ENCODE results near the gene MTMR11.
"Not testable (repeated sequence)": the region's sequence is repeated elsewhere in the genome, so short reads cannot be mapped to it uniquely, and the experiment has no call there.

Gene MTMR11

GRCh38 chr1:149936170-149936991 lies at the start of gene MTMR11:
Gene MTMR11, minus strand, starts transcription at chr1:149936879. Its CDS starts 232 bp downstream, at chr1:149936647.
- no peak for DNase-seq

GRCh38 chr1:149979972-149980540 lies 43.4 kb upstream of the MTMR11 start:
- no peak for DNase-seq

- no peak for DNase-seq
These were observed 42.7 kb upstream of the MTMR11 start for GRCh38 chr1:149979245-149979971.

- DNase-seq, result no peak
These were observed 41.9 kb upstream of the MTMR11 start for GRCh38 chr1:149978547-149979023.

GRCh38 chr1:149977345-149977744 lies 40.7 kb upstream of the MTMR11 start:
- peak in 1 of 2 experiments; percentile 53 for DNase-seq

GRCh38 chr1:149972547-149972946 lies 35.9 kb upstream of the MTMR11 start:
- no peak for DNase-seq

GRCh38 chr1:149967646-149968045 lies 31.0 kb upstream of the MTMR11 start:
- no peak for DNase-seq

GRCh38 chr1:149967041-149967440 lies 30.4 kb upstream of the MTMR11 start:
- no peak for DNase-seq

GRCh38 chr1:149966405-149966804 lies 29.7 kb upstream of the MTMR11 start:
- no peak for DNase-seq

- DNase-seq, result no peak
These were observed 28.8 kb upstream of the MTMR11 start for GRCh38 chr1:149965440-149965839.

GRCh38 chr1:149963358-149963757 lies 26.7 kb upstream of the MTMR11 start:
- DNase-seq, result no peak

- DNase-seq, result no peak
These were observed 26.1 kb upstream of the MTMR11 start for GRCh38 chr1:149962736-149963135.

GRCh38 chr1:149962039-149962647 lies 25.5 kb upstream of the MTMR11 start:
- peak in 1 of 2 experiments; percentile 54 for DNase-seq

GRCh38 chr1:149957548-149957947 lies 20.9 kb upstream of the MTMR11 start:
- DNase-seq, result not testable (repeated sequence)

- no peak for DNase-seq
These were observed 13.2 kb upstream of the MTMR11 start for GRCh38 chr1:149949911-149950310.

- no peak for DNase-seq
These were observed 8.5 kb upstream of the MTMR11 start for GRCh38 chr1:149945206-149945605.

- DNase-seq, result no peak
These were observed 6.2 kb upstream of the MTMR11 start for GRCh38 chr1:149942885-149943284.

- DNase-seq, result peak; percentile 15 to 68
These were observed 5.5 kb upstream of the MTMR11 start for GRCh38 chr1:149942207-149942606.

- peak; percentile 11 to 34 for DNase-seq
These were observed 3.7 kb upstream of the MTMR11 start for GRCh38 chr1:149940427-149940826.

- not testable (repeated sequence) for DNase-seq
These were observed 2.0 kb upstream of the MTMR11 start for GRCh38 chr1:149938668-149939003.

GRCh38 chr1:149937759-149938158 lies 1.1 kb upstream of the MTMR11 start:
- DNase-seq, result no peak

GRCh38 chr1:149936992-149937705 lies 470 bp upstream of the MTMR11 start:
- no peak for DNase-seq

- no peak for DNase-seq
These were observed 2.3 kb downstream of the MTMR11 start for GRCh38 chr1:149934356-149934755.

Measured in NCI-H524 (cell line).